OCI-LY1 (cell line): ENCODE results near the gene WBP2NL.

Experiments
- H2AFZ ChIP-seq: fragments of 200-600 bp; sonication (generic), shearing (Covaris generic); 2 replicates; pipeline ENCODE4 v1.6.0; 2014; ENCODE audit warnings: antibody characterized with exemption, mild to moderate bottlenecking, low read length
- H3F3A ChIP-seq: fragments of 200-600 bp; sonication (generic), shearing (Covaris generic); 2 replicates; pipeline ENCODE4 v1.6.0; 2014; ENCODE audit warnings: mild to moderate bottlenecking, antibody characterized with exemption, low read length, moderate library complexity; ENCODE audit not compliant: insufficient read depth
- H3K27ac ChIP-seq: fragments of 200-600 bp; sonication (generic); 2 replicates; pipeline ENCODE4 v1.5.1; 2014; ENCODE audit warnings: low read length, mixed run types, mild to moderate bottlenecking, low read depth; ENCODE audit not compliant: poor library complexity, severe bottlenecking
- H3K27me3 ChIP-seq: fragments of 200-600 bp; sonication (generic); 2 replicates; pipeline ENCODE4 v1.6.0; 2014; ENCODE audit warnings: antibody characterized with exemption, mild to moderate bottlenecking, low read length, moderate library complexity; ENCODE audit not compliant: insufficient read depth
- H3K36me3 ChIP-seq: fragments of 200-600 bp; sonication (generic); 2 replicates; pipeline ENCODE4 v1.6.1; 2014; ENCODE audit warnings: mild to moderate bottlenecking, antibody characterized with exemption, low read length, moderate library complexity, mixed read lengths; ENCODE audit not compliant: insufficient read depth
- H3K4me1 ChIP-seq: fragments of 200-600 bp; sonication (generic); 2 replicates; pipeline ENCODE4 v1.5.1; 2014; ENCODE audit warnings: mild to moderate bottlenecking, low read length, moderate library complexity; ENCODE audit not compliant: insufficient read depth, severe bottlenecking
- H3K4me2 ChIP-seq: fragments of 200-600 bp; sonication (generic), shearing (Covaris generic); 2 replicates; pipeline ENCODE4 v1.6.1; 2014; ENCODE audit warnings: low read length
- H3K4me3 ChIP-seq: fragments of 200-600 bp; sonication (generic); 2 replicates; pipeline ENCODE4 v1.5.1; 2014; ENCODE audit warnings: low read length, low read depth, mild to moderate bottlenecking, mixed read lengths; ENCODE audit not compliant: poor library complexity, severe bottlenecking
- H3K79me2 ChIP-seq: fragments of 200-600 bp; shearing (Covaris generic); 2 replicates; pipeline ENCODE4 v1.6.1; 2016; ENCODE audit warnings: mixed run types, low read length, mixed read lengths; ENCODE audit not compliant: insufficient read depth
- H3K9ac ChIP-seq: fragments of 200-600 bp; sonication (generic), shearing (Covaris generic); 2 replicates; pipeline ENCODE4 v1.6.1; 2014; ENCODE audit warnings: mild to moderate bottlenecking, low read length, mixed read lengths
- H3K9me2 ChIP-seq: fragments of 200-600 bp; sonication (generic), shearing (Covaris generic); 2 replicates; pipeline ENCODE4 v1.6.1; 2014; ENCODE audit warnings: low read depth, mild to moderate bottlenecking, low read length, mixed read lengths
- H3K9me3 ChIP-seq: fragments of 200-600 bp; shearing (Covaris generic); 2 replicates; pipeline ENCODE4 v1.6.1; 2014; ENCODE audit warnings: low read length, mixed read lengths
- H4K20me1 ChIP-seq: fragments of 200-600 bp; sonication (generic), shearing (Covaris generic); 2 replicates; pipeline ENCODE4 v1.6.0; 2016; ENCODE audit warnings: mild to moderate bottlenecking, low read length; ENCODE audit not compliant: insufficient read depth
- CTCF ChIP-seq: fragments of 200-600 bp; sonication (generic), shearing (Covaris generic); IDR thresholded peaks from 2 replicates; pipeline ENCODE4 v1.5.1; 2017; ENCODE audit warnings: mild to moderate bottlenecking, antibody characterized with exemption, low read length, moderate library complexity, mixed read lengths
- EZH2 ChIP-seq: fragments of 200-600 bp; sonication (generic), shearing (Covaris generic); IDR thresholded peaks from 2 replicates; pipeline ENCODE4 v1.8.0; 2017; ENCODE audit warnings: borderline replicate concordance, mixed run types, mild to moderate bottlenecking, antibody characterized with exemption, low read length, moderate library complexity, mixed read lengths

WBP2NL gene

DNA sequence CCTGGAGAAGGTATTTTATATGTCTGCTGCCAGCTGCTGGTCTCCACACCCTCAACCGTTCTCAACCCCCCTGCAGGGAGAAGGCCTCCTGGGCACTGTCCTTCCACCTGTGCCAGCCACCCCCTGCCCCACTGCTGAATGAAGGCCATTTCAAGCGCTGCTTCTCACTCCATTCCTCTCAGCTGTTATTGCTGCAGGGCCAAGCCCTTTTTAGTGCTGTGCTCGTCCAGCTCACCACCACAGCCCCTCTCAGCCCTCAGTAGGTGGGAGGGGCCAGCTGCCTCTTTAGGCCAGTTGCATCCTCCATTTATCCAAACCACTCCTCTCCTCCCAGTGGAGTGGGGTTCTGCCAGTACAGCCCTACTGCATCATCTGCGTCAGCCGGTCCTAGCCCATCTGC is 1.8 kb upstream of the WBP2NL start:
- TF ChIP-seq CTCF: no peak
- TF ChIP-seq EZH2: no peak
- Histone ChIP-seq H3K79me2 (no peaks in the 10 kb centered on the region), H4K20me1 (no peaks in the 10 kb centered on the region), H3K27ac (no peak overlapping the region), H3K4me3 (no peak overlapping the region), H3K36me3 (no peaks in the 10 kb centered on the region; the same call in 1 of the 2 replicates), H3K4me2 (no peak overlapping the region), H3K9me3 (no peaks in the 10 kb centered on the region), H3K4me1 (peaks cover 12% of the 10 kb centered on the region), H3K9me2 (no peaks in the 10 kb centered on the region), H3F3A (no peaks in the 10 kb centered on the region), H3K27me3 (peaks cover 10% of the 10 kb centered on the region; the same call in 1 of the 2 replicates), H3K9ac (no peak overlapping the region), H2AFZ (no peak overlapping the region)

DNA sequence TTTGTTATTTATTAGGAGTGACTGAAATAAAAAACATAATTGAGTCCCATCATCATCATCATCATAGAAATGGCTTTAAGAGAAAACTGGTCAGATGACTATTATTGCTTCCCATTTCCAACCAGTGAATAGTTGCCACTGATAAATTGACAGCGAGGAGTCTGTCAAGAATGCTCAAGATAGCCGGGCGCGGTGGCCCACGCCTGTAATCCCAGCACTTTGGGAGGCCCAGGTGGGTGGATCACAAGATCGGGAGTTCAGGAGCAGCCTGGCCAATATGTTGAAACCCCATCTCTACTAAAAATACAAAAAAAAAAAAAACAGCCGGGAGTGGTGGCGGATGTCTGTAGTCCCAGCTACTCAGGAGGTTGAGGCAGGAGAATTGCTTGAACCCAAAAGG is 1.9 kb downstream of the WBP2NL start:
- Histone ChIP-seq H3K27ac (no peak overlapping the region), H3K4me3 (no peak overlapping the region), H4K20me1 (no peaks in the 10 kb centered on the region), H3K79me2 (no peaks in the 10 kb centered on the region), H3K9ac (no peak overlapping the region), H3K4me1 (peaks cover 12% of the 10 kb centered on the region), H3F3A (no peaks in the 10 kb centered on the region), H3K9me3 (no peaks in the 10 kb centered on the region), H3K36me3 (no peaks in the 10 kb centered on the region; the same call in 1 of the 2 replicates), H3K27me3 (peaks cover 5% of the 10 kb centered on the region; the same call in 1 of the 2 replicates), H3K4me2 (no peak overlapping the region), H2AFZ (no peak overlapping the region), H3K9me2 (no peaks in the 10 kb centered on the region)
- no peak for TF ChIP-seq EZH2
- no peak for TF ChIP-seq CTCF

DNA sequence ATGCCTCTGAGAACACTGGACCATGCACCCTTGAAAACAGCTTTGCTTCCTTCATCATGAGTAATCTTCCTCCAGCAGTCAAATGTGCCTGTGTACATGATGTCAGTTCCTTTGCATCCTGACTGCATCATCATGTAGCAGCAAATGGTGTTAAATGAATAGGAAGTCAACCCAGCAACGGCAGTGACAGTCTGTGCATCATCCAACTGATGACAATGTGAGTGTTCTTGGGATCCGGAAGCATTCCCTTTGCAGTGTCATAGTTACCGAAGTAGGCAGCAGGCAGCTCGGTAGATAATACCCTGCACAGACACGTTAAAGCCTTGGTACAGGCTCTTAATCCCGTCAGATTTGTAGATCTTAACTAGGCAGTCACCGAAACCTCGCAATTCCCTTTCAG is 2.5 kb downstream of the WBP2NL start:
- Histone ChIP-seq H3K9me3 (no peaks in the 10 kb centered on the region), H3K79me2 (no peaks in the 10 kb centered on the region), H3K4me2 (no peak overlapping the region), H3K9me2 (no peaks in the 10 kb centered on the region), H3K4me3 (no peak overlapping the region), H3K36me3 (no peaks in the 10 kb centered on the region; the same call in 1 of the 2 replicates), H3K27ac (no peak overlapping the region), H3K9ac (no peak overlapping the region), H2AFZ (no peak overlapping the region), H3K4me1 (peaks cover 12% of the 10 kb centered on the region), H4K20me1 (no peaks in the 10 kb centered on the region), H3F3A (no peaks in the 10 kb centered on the region), H3K27me3 (peaks cover 5% of the 10 kb centered on the region; the same call in 1 of the 2 replicates)
- TF ChIP-seq EZH2: no peak
- TF ChIP-seq CTCF: no peak
